ENCODE measurements around the gene NLRP6.

Gene NLRP6

GRCh38 chr11:270451-271318 lies 7.5 kb upstream of the NLRP6 start:
- no peaks in the 10 kb centered on the region for H3K36me3 ChIP-seq (ENCODE audit: control insufficient read depth, insufficient read depth, low read length)
- H3K9me3 ChIP-seq (ENCODE audit: control insufficient read depth, low read length): no peaks in the 10 kb centered on the region
- TF ChIP-seq CTCF (IDR thresholded peaks at IDR 0.05): no peak
- no peak overlapping the region for H3K9ac ChIP-seq
- H3K4me2 ChIP-seq (ENCODE audit: low read length): no peak overlapping the region
- no peaks in the 10 kb centered on the region for H3K27me3 ChIP-seq (ENCODE audit: control insufficient read depth, insufficient read depth, low read length)
- no peaks in the 10 kb centered on the region for H3K79me2 ChIP-seq
- no peak overlapping the region for H2AFZ ChIP-seq
- no peak overlapping the region for H3K4me3 ChIP-seq (ENCODE audit: low read depth, low read length)
- no peak overlapping the region for H3K27ac ChIP-seq
- no peaks in the 10 kb centered on the region for H3K4me1 ChIP-seq

GRCh38 chr11:271319-271715 lies 6.9 kb upstream of the NLRP6 start:
- H3K9ac ChIP-seq: no peak overlapping the region
- no peaks in the 10 kb centered on the region for H3K79me2 ChIP-seq
- no peak overlapping the region for H2AFZ ChIP-seq
- no peak overlapping the region for H3K4me3 ChIP-seq (ENCODE audit: low read depth, low read length)
- H3K4me1 ChIP-seq: no peaks in the 10 kb centered on the region
- no peak overlapping the region for H3K4me2 ChIP-seq (ENCODE audit: low read length)
- H3K27me3 ChIP-seq (ENCODE audit: control insufficient read depth, insufficient read depth, low read length): no peaks in the 10 kb centered on the region
- H3K9me3 ChIP-seq (ENCODE audit: control insufficient read depth, low read length): no peaks in the 10 kb centered on the region
- H3K27ac ChIP-seq: no peak overlapping the region
- no peak for TF ChIP-seq CTCF (IDR thresholded peaks at IDR 0.05)
- no peaks in the 10 kb centered on the region for H3K36me3 ChIP-seq (ENCODE audit: control insufficient read depth, insufficient read depth, low read length)

- Histone ChIP-seq H3K4me2 (ENCODE audit: low read length) (no peak overlapping the region), H3K79me2 (no peaks in the 10 kb centered on the region), H3K27me3 (ENCODE audit: control insufficient read depth, insufficient read depth, low read length) (no peaks in the 10 kb centered on the region), H3K4me1 (no peaks in the 10 kb centered on the region), H3K36me3 (ENCODE audit: control insufficient read depth, insufficient read depth, low read length) (no peaks in the 10 kb centered on the region), H3K9ac (no peak overlapping the region), H3K27ac (no peak overlapping the region), H3K4me3 (ENCODE audit: low read depth, low read length) (no peak overlapping the region), H3K9me3 (ENCODE audit: control insufficient read depth, low read length) (no peaks in the 10 kb centered on the region), H2AFZ (no peak overlapping the region)
- TF ChIP-seq CTCF (IDR thresholded peaks at IDR 0.05): no peak
These were observed 5.8 kb upstream of the NLRP6 start for GRCh38 chr11:272195-272930.

- H3K27me3 ChIP-seq (ENCODE audit: control insufficient read depth, insufficient read depth, low read length): no peaks in the 10 kb centered on the region
- no peaks in the 10 kb centered on the region for H3K79me2 ChIP-seq
- no peak for TF ChIP-seq CTCF (IDR thresholded peaks at IDR 0.05)
- no peak overlapping the region for H3K4me3 ChIP-seq (ENCODE audit: low read depth, low read length)
- no peak overlapping the region for H3K4me2 ChIP-seq (ENCODE audit: low read length)
- no peaks in the 10 kb centered on the region for H3K9me3 ChIP-seq (ENCODE audit: control insufficient read depth, low read length)
- H3K36me3 ChIP-seq (ENCODE audit: control insufficient read depth, insufficient read depth, low read length): no peaks in the 10 kb centered on the region
- H3K9ac ChIP-seq: no peak overlapping the region
- no peaks in the 10 kb centered on the region for H3K4me1 ChIP-seq
- no peak overlapping the region for H2AFZ ChIP-seq
- H3K27ac ChIP-seq: no peak overlapping the region
These were observed 5.3 kb upstream of the NLRP6 start for GRCh38 chr11:272931-273198.

All from parathyroid adenoma (tissue), 2 donors.